KG1 (cell line): Measurements from ENCODE around the gene SWSAP1.
A peak's percentile ranks its signal among the peaks of the same experiment; 100 is the strongest.

Experiments used
- DNase-seq: peaks from one replicate; lab custom pipeline; 2025; lab: John Stamatoyannopoulos, UW

The SWSAP1 gene

DNA sequence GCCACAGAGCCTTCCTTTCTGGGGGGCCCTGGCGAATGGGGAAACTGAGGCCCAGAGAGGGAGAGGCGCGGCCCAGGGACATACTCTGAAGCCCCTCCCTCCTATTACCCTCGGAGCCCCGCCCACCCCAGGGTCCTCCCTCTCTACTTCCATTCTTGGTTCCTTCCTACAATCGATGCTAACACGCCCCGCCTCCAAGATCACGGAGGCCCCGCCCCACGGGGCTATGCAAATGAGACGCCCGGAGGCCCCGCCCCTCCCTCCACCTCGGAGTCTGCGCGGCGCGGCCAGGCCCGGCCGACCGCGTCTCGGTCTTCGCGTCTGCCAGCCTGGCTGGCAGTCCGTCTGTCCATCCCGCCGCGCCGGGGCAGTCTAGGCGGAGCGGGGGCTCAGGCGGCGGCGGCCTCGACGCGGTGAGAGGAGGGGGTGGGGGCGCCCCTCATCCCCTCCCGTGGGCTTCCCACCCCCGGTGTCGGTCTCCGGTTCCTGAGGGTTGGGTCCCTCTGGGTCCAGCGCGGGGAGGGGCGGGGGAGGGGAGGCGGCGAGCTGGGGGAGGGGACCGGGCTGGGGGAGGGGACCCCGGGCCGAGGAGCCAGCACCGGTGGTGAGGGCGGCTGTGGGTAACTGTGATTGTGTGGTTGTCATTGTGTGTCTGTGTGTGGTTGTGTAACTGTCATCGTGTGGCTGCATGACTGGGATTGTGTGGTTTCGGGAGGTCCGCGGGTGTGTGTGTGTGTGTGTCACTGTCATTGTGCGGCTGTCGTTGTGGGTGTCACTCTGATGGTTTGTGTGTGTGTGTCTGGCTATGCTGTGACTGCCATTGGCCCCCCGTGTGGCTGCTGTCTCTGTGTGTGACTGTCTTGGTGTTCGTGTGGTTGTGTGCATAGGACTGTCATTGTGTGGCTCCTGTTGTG lies 19.0 kb upstream of the SWSAP1 start, which contains the start of gene PLPPR2:
PLPPR2 (plus strand) TSS at position 273 of the 914 bp plus-strand sequence. CDS start 2,242 bp downstream, outside the sequence.
- DNase-seq: no peak

DNA sequence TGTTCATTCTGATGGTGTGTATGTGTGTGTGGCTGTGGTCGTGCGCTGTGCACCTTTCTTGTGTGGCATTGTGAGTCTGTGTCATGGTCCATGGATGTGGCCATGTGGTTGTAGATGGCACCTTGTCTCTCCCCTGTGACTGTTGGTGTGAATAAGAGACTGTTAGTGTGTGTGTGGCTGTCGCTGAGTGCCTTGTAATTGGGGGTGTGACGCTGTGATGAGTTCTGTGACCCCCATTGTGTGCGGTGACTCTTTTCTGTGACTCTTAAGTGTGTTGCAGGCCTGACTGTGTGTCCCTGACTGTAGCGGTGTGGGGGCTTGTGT lies 18.4 kb upstream of the SWSAP1 start:
- no peak for DNase-seq

DNA sequence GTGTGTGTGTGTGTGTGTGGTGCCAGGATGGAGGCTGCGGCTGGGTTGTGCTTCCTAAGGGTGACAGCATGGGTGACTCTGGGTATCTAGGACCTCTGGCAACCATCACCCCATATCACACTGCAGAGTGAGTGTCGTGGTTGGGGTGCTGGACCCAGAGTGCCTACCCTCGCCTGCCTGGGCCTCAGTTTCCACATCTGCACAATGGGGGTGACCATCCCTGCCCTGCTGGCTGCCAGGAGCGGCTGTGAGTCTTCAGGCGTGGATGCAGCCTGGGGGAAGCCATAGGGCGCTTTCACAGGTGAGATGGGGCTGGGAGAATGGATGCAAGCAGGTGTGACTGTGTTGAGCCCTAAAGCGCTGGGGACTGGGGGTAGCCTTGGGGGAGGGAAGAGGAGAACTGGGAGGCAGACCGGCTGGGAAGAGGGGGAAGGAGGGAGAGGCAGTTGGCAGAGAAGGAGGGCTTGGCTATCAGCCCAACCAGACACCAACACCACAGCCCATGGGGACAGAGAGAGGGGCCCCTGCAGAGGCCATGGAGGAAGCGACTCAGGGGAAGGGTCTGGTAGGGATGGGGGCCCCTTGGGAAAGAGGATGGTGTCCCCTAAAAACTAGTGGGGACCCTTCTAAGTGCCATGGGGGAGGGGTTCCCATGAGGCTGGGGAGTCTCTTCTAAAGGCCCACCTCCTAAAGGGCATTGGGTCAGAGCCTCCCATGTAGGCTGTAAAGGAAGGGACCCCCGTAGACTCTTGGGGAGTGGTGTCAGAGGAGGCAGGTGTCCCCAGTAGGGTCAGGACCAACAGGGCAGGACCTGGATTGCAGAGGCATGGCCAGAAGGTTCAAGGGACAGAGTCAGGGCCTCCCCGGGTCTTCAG lies 17.6 kb upstream of the SWSAP1 start:
- DNase-seq: no peak

DNA sequence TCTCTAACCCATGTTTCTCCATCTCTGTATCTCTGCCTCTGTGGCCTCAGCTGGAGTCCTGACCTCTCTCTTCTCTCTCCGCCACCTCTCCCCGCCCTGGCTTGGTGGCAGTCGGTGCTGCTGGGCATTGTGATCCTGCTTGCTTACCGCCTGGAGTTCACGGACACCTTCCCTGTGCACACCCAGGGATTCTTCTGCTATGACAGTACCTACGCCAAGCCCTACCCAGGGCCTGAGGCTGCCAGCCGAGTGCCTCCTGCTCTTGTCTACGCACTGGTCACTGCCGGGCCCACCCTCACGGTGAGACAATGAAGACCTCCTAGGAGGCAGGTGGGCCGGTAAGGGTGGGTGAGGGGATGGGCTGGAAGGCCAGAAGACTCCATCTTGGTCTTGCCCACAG lies 15.0 kb upstream of the SWSAP1 start:
- DNase-seq: no peak

DNA sequence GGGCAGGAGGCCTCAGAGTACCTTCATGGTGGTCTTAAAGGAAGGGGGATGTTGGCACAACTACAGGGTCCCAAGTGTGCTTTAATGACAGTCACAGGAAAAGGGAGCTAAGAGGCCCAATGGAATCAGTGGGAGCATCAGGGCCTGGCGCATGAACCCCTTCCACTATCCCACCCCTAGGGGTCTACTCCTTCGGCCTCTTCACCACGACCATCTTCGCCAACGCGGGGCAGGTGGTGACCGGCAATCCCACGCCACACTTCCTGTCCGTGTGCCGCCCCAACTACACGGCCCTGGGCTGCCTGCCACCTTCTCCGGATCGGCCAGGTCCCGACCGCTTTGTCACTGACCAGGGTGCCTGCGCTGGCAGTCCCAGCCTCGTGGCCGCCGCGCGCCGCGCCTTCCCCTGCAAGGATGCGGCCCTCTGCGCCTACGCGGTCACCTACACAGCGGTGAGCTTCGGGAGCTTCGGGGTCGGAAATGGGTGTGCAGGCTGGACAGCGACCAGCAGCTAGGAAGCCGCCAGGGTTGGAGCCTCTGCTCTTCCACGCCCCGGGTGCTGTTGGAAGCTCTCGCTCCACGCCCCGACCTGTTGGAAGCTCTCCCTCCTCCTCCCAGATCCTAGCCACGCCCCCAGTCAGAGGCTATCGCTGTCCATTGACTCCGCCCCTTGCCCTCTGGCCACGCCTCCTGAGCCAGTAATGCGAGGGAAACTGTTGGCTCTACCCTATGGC lies 13.3 kb upstream of the SWSAP1 start:
- no peak for DNase-seq

DNA sequence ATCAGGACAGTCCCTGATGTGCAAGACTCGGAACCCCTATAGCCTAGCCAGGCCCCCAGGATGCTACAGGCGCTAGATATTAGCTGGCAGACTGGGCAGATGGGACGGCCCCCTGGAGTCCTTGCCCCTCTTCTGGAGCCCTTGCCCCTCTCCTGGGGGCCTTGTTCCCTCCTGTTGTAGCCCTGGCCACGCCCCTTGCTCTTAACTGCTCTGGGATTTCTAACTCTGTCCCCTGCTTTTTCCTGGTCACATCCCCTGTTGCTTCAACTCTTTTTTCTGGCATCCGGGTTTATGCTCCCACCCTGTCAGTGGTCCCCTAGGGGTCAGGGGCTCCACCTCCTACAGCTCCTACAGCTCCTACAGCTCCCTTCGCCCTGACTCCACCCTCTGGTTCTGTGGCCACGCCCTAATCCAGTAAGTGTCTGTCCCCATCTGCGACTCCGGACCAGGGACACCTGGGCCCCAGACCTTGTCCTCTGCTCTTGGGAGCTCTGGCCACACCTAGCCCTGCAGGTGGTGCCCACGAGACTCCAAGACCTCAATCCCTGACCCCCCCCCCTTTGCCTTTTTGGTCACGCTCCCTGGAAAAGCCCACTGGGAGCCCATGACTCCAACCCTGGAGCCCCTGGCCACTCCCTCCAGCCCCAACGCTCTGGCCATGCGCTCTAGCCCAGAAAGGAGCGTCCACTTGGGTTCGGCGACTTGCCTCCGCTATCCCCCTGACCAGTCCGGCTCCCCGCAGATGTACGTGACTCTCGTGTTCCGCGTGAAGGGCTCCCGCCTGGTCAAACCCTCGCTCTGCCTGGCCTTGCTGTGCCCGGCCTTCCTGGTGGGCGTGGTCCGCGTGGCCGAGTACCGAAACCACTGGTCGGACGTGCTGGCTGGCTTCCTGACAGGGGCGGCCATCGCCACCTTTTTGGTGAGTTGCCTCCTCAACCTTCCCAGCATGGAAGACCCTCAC lies 12.4 kb upstream of the SWSAP1 start:
- no peak for DNase-seq

DNA sequence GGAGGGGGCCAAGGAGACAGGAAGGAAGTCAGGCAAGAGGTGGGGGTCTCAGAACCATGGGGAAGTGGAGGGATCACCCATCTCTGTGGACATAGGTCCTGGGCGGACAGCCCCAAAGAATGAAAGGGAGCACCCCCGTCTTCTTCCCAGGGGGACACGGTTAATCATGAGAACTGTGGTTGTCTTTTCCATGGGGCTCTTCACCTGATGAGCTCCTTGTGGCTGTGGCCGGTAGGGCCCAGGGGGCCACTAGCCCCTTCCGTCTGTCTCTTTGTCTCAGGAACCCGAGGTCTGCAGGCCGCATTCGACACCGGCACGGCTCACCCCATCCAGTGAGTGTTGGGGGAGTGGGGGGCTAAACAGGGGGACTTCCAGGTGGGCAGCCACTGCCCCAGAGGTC lies 10.6 kb upstream of the SWSAP1 start:
- no peak for DNase-seq

DNA sequence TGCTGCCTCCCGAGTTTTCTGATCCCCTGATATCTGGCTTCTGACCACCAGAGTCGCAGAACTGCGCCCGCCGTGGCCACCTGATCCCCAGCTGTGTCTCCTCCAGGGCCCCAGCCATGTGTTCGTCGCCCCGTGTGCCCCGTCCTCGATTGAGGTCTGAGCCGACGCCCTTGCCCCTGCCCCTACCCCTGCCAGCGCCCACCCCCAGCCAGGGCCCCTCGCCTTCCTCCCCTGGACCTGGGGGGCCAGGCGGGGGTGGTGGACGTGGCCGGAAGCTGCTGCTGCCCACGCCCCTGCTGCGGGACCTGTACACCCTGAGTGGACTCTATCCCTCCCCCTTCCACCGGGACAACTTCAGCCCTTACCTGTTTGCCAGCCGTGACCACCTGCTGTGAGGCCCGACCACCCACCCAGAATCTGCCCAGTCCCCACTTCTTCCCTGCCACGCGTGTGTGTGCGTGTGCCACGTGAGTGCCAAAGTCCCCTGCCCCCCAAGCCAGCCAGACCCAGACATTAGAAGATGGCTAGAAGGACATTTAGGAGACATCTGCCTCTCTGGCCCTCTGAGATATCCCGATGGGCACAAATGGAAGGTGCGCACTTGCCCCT lies 10.1 kb upstream of the SWSAP1 start:
- no peak for DNase-seq

DNA sequence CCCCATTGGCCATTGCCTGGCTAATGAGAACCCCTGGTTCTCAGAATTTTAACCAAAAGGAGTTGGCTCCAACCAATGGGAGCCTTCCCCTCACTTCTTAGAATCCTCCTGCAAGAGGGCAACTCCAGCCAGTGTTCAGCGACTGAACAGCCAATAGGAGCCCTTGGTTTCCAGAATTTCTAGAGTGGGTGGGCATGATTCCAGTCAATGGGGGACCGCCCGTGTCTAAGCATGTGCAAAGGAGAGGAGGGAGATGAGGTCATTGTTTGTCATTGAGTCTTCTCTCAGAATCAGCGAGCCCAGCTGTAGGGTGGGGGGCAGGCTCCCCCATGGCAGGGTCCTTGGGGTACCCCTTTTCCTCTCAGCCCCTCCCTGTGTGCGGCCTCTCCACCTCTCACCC lies 9.5 kb upstream of the SWSAP1 start:
- no peak for DNase-seq

DNA sequence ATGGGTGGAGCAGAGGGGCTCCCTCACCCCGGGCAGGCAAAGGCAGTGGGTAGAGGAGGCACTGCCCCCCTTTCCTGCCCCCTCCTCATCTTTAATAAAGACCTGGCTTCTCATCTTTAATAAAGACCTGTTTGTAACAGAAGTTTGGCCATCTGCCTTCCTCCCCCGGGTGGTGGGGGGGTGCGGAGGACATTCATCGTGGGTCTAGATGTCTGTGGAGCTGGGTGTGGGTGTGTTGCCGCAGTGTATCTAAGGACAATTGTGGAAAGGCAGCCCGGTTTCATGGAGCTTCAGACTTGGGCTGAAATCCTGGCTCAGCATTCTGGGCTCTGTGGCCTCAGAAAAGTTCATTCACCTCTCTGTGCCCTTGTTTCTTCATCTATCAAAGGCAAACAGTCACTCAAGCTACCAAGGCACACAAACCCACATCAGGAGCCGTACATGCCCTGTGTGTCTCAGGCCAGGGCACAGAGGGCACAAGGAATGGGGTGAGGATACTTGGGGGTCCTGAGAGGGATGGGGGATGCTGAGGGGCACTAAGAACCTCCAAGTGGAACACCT lies 8.8 kb upstream of the SWSAP1 start:
- DNase-seq: no peak

DNA sequence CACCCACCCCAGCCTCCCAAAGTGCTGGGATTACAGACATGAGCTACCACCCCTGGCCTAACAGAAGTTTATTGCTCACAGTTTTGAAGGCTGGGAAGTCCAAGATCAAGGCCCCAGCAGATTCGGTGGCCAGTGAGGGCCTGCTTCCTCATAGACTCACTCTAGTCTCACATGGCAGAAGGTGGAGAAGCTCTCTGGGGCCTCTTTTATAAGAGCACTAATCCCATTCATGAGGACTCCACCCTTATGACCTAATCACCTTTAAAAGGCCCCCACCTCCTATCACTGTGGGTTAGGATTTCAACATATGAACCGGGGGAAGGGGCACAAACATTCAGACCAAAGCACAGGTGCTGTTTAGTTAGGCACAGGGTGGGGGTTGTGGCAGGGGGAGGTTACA lies 6.9 kb upstream of the SWSAP1 start:
- no peak for DNase-seq

DNA sequence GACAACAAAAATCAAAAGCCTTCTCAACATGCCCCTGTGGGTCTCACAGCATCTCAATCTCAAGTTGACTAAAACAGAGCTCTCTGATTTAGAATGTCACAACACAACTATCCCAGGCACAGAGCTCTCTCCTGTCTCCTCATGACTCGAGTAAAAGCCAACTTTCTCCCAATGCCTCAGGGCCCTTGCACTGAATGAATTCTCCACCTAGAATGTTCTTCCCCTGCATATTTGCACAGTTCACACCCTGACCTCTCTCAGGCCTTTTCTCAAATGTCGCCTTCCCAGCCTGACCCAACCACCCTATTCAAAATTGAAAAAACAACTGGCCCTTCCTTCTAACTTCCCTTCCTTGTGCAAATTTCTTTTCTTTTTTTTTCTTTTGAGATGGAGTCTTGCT lies 3.7 kb upstream of the SWSAP1 start:
- DNase-seq: no peak

DNA sequence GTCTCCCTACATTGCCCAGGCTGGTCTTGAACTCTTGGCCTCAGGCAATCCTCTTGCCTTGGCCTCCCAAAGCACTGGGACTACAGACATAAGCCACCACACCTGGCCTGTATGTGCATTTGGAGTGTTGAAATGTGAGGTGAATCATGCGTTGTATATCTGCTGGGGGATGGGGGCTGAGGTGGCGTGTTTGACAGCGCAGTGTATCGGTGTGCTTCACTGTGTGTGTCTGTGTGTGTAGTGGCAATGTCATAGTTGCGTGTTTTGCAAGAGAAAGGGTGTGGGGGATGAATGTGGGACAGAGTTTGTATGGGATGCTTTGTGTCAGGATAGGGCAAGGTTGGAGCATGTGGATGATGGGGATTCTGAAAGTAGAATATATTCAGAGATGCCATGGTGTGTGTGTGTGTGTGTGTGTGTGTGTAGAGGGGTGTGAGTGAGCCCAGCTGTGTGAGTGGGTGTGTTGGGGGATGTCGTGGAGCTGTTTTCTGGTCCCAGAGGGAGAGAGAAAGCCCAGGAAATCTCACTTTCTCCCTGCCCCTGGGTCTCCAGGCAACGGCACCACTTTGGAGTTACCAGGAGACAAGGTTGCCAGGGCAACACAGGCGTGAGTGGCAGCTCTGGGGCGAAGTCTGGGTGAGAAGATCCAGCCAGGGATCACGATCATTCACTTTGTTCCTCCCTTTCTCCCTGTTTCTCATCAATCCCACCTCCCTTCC lies 1.1 kb upstream of the SWSAP1 start:
- no peak for DNase-seq

DNA sequence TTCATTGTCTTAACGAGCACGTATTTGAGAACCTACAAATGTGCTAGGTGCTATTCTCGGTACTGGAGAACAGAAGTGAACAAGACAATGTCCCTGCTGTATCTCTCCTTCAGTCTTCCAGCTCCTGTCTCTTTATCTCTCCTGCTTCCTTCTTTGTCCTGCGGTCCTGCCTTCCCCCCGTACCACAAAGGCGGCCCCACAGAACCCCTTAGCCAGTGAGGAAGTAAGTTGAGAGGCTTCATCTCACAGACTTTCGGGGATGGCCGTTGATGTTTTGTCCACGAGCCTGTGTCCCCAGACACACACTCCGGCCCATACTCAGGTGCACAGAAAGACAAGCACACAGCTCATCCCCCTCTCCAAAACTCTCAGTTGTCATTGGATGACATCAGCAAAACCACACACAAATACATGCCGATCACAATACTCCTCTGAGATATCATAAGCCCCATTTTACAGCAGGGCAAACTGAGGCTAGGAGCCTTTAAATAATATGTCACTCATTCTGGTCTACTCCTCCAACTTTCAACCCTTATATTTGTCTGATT lies 507 bp upstream of the SWSAP1 start:
- no peak for DNase-seq

DNA sequence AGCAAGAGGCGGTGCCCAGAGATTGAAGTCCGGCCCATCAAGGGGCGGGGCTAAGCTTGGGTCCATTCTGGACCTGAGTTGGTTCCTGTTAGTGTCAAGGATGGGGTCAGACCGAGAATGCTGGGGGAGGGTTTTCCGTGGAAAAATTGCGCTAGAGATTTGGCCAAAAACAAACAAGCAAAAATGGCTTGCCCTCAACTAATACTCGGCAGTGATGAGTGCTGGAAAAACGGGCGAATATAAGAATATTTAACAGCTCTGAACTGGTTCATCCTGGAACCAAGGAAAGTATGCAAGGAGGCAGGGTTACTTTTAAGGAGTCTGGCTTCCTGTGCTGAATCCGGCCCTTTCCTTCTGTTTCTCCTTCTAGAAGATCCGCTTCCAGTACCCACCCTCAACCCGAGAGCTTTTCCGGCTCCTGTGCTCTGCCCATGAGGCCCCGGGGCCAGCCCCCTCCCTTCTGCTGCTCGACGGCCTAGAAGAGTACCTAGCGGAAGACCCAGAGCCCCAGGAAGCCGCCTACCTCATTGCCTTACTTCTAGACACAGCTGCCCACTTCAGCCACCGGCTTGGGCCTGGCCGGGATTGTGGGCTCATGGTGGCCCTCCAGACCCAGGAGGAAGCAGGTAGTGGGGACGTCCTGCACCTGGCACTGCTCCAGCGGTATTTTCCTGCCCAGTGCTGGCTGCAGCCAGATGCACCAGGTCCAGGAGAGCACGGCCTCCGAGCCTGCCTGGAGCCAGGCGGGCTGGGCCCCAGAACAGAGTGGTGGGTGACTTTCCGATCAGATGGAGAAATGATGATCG lies 880 bp downstream of the SWSAP1 start:
- peak; percentile 75 for DNase-seq

DNA sequence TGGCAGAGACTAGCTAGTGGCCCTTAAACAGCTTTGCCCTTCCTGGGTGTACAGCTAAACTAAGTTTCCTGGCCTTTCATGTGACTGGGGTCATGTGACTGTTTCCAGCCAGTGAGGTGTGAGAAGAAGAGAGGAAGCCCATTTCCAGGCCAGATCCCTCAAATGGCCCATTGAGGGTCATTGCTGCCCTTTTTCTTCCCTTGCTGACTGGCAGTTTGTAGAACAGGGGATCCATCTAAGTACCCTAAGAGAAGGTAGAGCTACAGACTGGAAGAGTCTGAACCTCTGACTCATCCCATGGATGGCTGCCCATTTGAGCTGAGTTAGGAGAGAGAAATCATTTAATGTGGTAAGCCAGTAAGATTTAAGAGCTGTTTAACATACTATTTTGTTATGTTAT lies 2.8 kb downstream of the SWSAP1 start:
- no peak for DNase-seq

DNA sequence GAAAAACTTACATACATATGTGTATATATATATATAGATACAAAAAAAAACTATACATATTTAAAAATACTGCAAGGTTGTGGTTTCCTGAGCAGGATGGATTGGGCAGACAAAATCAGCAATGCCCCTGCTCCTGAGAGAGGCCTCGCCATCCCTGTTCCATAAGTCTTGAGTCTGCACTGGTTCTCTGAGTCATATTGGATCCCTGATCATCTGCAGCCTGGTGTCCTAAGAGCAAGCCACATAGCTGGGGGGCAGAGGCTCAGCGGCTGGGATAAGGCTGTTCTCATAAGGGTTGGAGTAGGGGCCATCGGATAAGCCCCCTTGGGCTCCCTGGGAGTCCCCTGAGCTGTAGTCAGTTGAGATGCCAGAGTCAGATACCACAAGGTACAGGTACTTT lies 3.3 kb downstream of the SWSAP1 start:
- no peak for DNase-seq

DNA sequence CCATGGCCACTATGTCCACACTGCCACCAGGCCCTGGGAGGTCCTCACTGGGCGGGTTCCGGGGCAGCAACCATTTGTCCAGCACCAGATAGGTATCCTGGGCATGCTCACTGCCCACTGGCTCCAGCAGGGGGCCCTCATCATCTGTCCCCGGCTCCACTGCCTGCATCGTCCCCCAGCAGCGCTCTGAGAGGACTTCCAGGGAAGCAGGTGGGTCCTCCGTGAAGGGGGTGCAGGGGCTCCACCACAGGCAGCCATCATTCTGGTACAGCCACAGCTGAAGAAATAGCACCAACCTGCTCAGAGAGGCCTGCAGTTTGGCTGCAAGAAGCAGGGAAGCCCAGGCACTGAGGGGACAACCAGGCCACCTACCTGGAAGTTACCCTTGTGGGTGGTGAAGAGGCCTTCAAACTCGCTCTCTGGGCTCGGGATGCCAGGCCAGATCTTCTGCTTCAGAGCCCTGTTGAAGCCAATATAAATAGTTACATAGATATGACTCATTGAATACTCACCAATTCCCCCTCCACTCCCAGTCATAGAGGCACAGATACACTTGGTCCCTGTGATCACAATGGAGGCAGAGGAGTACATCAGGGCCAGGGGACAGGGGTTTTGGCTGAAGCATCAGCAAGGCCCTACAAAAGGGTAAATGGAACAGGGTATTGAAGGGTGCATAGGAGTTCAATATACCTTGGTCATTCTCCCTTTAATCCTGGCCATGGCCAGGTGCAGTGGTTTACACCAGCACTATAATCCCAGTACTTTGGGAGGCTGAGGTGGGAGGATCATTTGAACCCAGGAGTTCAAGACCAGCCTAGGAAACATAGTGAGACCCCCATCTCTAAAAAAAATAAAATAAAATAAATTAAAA lies 4.1 kb downstream of the SWSAP1 start:
- no peak for DNase-seq
